ENCODE data around the gene CENPE. TPM values are rescaled to one million over a fixed set of nuclear protein-coding genes. Genes with fewer than 3 reads are reported as not detected.

CENPE gene
- total RNA-seq, 4 donors from 2014 or later = 0.20 to 6.1 (median 1.1) TPM

- peak overlapping the region in 2 of 4 donors; percentile 85 to 89 for H3K27ac ChIP-seq
These were observed 99.8 kb downstream of the CENPE start for GRCh38 chr4:103098341-103098740.

DNA sequence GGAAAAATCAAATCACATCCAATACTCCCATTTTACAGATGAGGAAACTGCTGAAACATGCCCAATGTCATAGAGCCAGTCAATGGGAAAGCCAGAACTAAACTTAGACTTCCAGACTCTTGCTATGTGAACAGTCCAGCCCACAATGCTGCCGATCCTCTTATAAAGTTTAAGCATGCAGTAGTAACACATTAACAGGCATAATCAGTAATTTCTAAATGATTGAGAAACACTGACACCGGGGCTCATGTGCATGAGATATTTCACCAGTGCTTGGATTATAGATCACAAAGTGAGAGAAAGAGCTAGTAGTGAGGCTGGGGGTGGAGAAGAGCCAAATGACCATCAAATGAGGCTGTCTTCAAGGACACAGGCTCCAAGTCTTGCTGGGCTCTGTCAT is 101.0 kb downstream of the CENPE start:
- Histone ChIP-seq H3K27ac (no peak overlapping the region), H3K9me3 (no peaks in the 10 kb centered on the region), H3K27me3 (no peaks in the 10 kb centered on the region), H3K4me3 (no peak overlapping the region), H3K4me1 (peaks cover 0 to 43% (median 17%) of the 10 kb centered on the region in 4 donors), H3K36me3 (peaks cover 0 to 6% (median 0%) of the 10 kb centered on the region in 3 donors)
- TF ChIP-seq EP300 (IDR thresholded peaks at IDR 0.05) (no peak), POLR2A (IDR thresholded peaks at IDR 0.05) (no peak)
- TF ChIP-seq, protein P1, sequence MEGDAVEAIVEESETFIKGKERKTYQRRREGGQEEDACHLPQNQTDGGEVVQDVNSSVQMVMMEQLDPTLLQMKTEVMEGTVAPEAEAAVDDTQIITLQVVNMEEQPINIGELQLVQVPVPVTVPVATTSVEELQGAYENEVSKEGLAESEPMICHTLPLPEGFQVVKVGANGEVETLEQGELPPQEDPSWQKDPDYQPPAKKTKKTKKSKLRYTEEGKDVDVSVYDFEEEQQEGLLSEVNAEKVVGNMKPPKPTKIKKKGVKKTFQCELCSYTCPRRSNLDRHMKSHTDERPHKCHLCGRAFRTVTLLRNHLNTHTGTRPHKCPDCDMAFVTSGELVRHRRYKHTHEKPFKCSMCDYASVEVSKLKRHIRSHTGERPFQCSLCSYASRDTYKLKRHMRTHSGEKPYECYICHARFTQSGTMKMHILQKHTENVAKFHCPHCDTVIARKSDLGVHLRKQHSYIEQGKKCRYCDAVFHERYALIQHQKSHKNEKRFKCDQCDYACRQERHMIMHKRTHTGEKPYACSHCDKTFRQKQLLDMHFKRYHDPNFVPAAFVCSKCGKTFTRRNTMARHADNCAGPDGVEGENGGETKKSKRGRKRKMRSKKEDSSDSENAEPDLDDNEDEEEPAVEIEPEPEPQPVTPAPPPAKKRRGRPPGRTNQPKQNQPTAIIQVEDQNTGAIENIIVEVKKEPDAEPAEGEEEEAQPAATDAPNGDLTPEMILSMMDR (IDR thresholded peaks at IDR 0.05) = no peak
- DNase-seq (ENCODE audit: low spot score in 2 of 2) = no peak
- WGBS, 2 donors = 85 to 90% methylated on average over 2 of the region's 2 CpGs

More at GRCh38 chr4:103098341-103098740, 99.8 kb downstream of the CENPE start:
- H3K27me3 ChIP-seq = no peaks in the 10 kb centered on the region
- H3K4me3 ChIP-seq = peak overlapping the region in 3 of 4 donors; percentile 31 to 55 (median 48)
- H3K36me3 ChIP-seq = peaks cover 0 to 4% (median 0%) of the 10 kb centered on the region in 3 donors
- H3K4me1 ChIP-seq = peaks cover 0 to 34% (median 17%) of the 10 kb centered on the region in 4 donors
- TF ChIP-seq POLR2A (IDR thresholded peaks at IDR 0.05) (no peak), EP300 (IDR thresholded peaks at IDR 0.05) (no peak)
- TF ChIP-seq, protein P1 (IDR thresholded peaks at IDR 0.05) = no peak
- 49 to 51% methylated on average over 9 to 10 of the region's 10 CpGs for WGBS, 2 donors
- DNase-seq (ENCODE audit: low spot score in 2 of 2) = no peak
- H3K9me3 ChIP-seq = no peaks in the 10 kb centered on the region

- no peak for DNase-seq (ENCODE audit: low spot score in 2 of 2)
- peaks cover 0 to 50% (median 17%) of the 10 kb centered on the region in 4 donors for H3K4me1 ChIP-seq
- H3K27me3 ChIP-seq = no peaks in the 10 kb centered on the region
- H3K4me3 ChIP-seq = no peak overlapping the region
- no peak overlapping the region for H3K27ac ChIP-seq
- H3K36me3 ChIP-seq = peaks cover 0 to 25% (median 5%) of the 10 kb centered on the region in 3 donors
- TF ChIP-seq EP300 (IDR thresholded peaks at IDR 0.05) = no peak
- TF ChIP-seq POLR2A (IDR thresholded peaks at IDR 0.05) = no peak
- TF ChIP-seq, protein P1 (IDR thresholded peaks at IDR 0.05) = no peak
- no peaks in the 10 kb centered on the region for H3K9me3 ChIP-seq
- WGBS, 2 donors = 79 to 80% methylated on average over 3 of the region's 3 CpGs
These were observed 103.1 kb downstream of the CENPE start for GRCh38 chr4:103095080-103095479.

DNA sequence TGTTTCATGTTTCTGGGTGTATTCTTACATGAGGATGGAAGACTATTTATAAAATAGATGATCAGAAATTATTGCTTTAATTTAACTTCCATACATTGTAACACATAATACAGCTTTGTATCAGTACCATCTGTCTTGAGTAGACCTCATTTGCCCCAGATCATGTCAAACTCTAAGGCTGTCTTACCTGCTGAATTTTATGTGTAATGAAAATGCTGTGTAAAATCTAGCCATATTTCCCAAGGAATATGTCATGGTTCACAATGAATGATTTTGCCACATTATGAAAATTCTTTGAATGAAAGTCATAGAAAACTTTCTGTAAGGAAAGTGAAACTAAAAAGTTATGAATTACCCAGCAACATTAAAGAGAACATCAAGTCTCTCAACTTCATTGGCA is 105.9 kb downstream of the CENPE start:
- Histone ChIP-seq H3K36me3 (peaks cover 0 to 53% (median 8%) of the 10 kb centered on the region in 3 donors), H3K4me1 (peaks cover 0 to 29% (median 4%) of the 10 kb centered on the region in 4 donors), H3K27me3 (no peaks in the 10 kb centered on the region), H3K9me3 (no peaks in the 10 kb centered on the region), H3K4me3 (no peak overlapping the region), H3K27ac (peak overlapping the region in 1 of 4 donors; percentile 4)
- no peak for TF ChIP-seq POLR2A (IDR thresholded peaks at IDR 0.05)
- no peak for TF ChIP-seq EP300 (IDR thresholded peaks at IDR 0.05)
- TF ChIP-seq, protein P1 (IDR thresholded peaks at IDR 0.05) = no peak
- no peak for DNase-seq (ENCODE audit: low spot score in 2 of 2)

GRCh38 chr4:103091601-103092223 is 106.4 kb downstream of the CENPE start:
- no peak for DNase-seq (ENCODE audit: low spot score in 2 of 2)
- H3K9me3 ChIP-seq = no peaks in the 10 kb centered on the region
- TF ChIP-seq EP300 (IDR thresholded peaks at IDR 0.05) (no peak), POLR2A (IDR thresholded peaks at IDR 0.05) (no peak)
- TF ChIP-seq, protein P1 (IDR thresholded peaks at IDR 0.05) = peak; percentile 13 to 46 (median 38)
- peaks cover 0 to 29% (median 3%) of the 10 kb centered on the region in 4 donors for H3K4me1 ChIP-seq
- no peak overlapping the region for H3K4me3 ChIP-seq
- H3K27me3 ChIP-seq = no peaks in the 10 kb centered on the region
- H3K36me3 ChIP-seq = peaks cover 0 to 58% (median 8%) of the 10 kb centered on the region in 3 donors
- no peak overlapping the region for H3K27ac ChIP-seq
- WGBS, 2 donors = 55% methylated on average over 3 of the region's 3 CpGs

Measured in tibial nerve (tissue), 4 donors.